HepG2 (cell line): ENCODE measurements around the gene RPL35A. TPM values are rescaled to one million over a fixed set of nuclear protein-coding genes. Genes with fewer than 3 reads are reported as not detected.
A peak's percentile ranks its signal among the peaks of the same experiment; 100 is the strongest.

ENCODE experiments used
- ARNTL ChIP-seq: sonication (generic); formaldehyde crosslinking; IDR thresholded peaks from 2 replicates; pipeline ENCODE4 v1.4.0; 2020; ENCODE audit warnings: mild to moderate bottlenecking, missing genetic modification reagents
- ATF7-NPFF ChIP-seq: sonication (generic); formaldehyde crosslinking; IDR thresholded peaks from 2 replicates; pipeline ENCODE4 v1.8.1; 2023; ENCODE audit warnings: mild to moderate bottlenecking, low read depth, missing genetic modification reagents, moderate library complexity
- CBX5 ChIP-seq: sonication (generic); formaldehyde crosslinking; IDR thresholded peaks from 2 replicates; pipeline ENCODE4 v1.4.0; 2020; ENCODE audit warnings: missing genetic modification reagents, borderline replicate concordance
- CHD4 ChIP-seq: fragments of 200-600 bp; sonication (generic); IDR thresholded peaks from 2 replicates; pipeline ENCODE4 v1.7.0; 2017; ENCODE audit warnings: mild to moderate bottlenecking, low read length, borderline replicate concordance
- KDM3A ChIP-seq: IDR thresholded peaks from 2 replicates; pipeline ENCODE4 v1.6.1; 2018; ENCODE audit warnings: low read depth, missing compliant biosample characterization
- NFATC3 ChIP-seq: sonication (generic); formaldehyde crosslinking; IDR thresholded peaks from 2 replicates; pipeline ENCODE4 v1.5.1; 2020; ENCODE audit warnings: mild to moderate bottlenecking, missing genetic modification reagents
- POGZ ChIP-seq: sonication (generic); formaldehyde crosslinking; IDR thresholded peaks from 2 replicates; pipeline ENCODE4 v1.4.0; 2020; ENCODE audit warnings: mild to moderate bottlenecking, missing genetic modification reagents
- PRDM15 ChIP-seq: sonication (generic); formaldehyde crosslinking; IDR thresholded peaks from 2 replicates; pipeline ENCODE4 v1.4.0; 2020; ENCODE audit warnings: missing genetic modification reagents
- SETDB1 ChIP-seq: sonication (generic); formaldehyde crosslinking; IDR thresholded peaks from 2 replicates; pipeline ENCODE4 v1.5.1; 2020; ENCODE audit warnings: missing genetic modification reagents, mild to moderate bottlenecking, borderline replicate concordance
- SMAD3 ChIP-seq: sonication (generic); formaldehyde crosslinking; IDR thresholded peaks from 2 replicates; pipeline ENCODE4 v1.4.0; 2020; ENCODE audit warnings: missing genetic modification reagents
- TERF1 ChIP-seq: sonication (generic); formaldehyde crosslinking; IDR thresholded peaks from 2 replicates; pipeline ENCODE4 v1.8.0; 2022; ENCODE audit warnings: mild to moderate bottlenecking, missing genetic modification reagents, moderate library complexity
- ZNF296 ChIP-seq: sonication (generic); formaldehyde crosslinking; conservative IDR thresholded peaks from 2 replicates; pipeline ENCODE4 v1.5.0; 2020; ENCODE audit warnings: mild to moderate bottlenecking, missing genetic modification reagents
- ZNF446 ChIP-seq: sonication (generic); formaldehyde crosslinking; IDR thresholded peaks from 2 replicates; pipeline ENCODE4 v1.5.0; 2020; ENCODE audit warnings: mild to moderate bottlenecking, missing genetic modification reagents
- ZNF501 ChIP-seq: sonication (generic); formaldehyde crosslinking; IDR thresholded peaks from 2 replicates; pipeline ENCODE4 v1.5.1; 2020; ENCODE audit warnings: mild to moderate bottlenecking, moderate library complexity, missing genetic modification reagents
- polyA plus RNA-seq, 8 experiments: library from polyadenylated mRNA; depleted of rRNA in 3 of 8; stranded (reverse) in 7 of 8; unstranded in 1 of 8; fragments of >200 nt; fragmentation: Illumina TruSeq in 4 of 8; extraction: Trizol in 4 of 8; gene quantifications; 2 replicates each; pipeline versions ENCODE4 v1.2.1 to v1.2.3, GENCODE V29; 2011 to 2016; ENCODE audit warnings: low read depth in 4 of 8, missing spikeins in 1 of 8, mixed read lengths in 1 of 8; ENCODE audit not compliant: insufficient read depth in 1 of 8
- total RNA-seq, 5 experiments: library from RNA; depleted of rRNA; stranded (reverse); fragments of >200 nt; fragmentation: Illumina TruSeq; extraction: Trizol; gene quantifications; 2 replicates each; pipeline ENCODE4 v1.2.3, GENCODE V29; 2016; ENCODE audit warnings: low read depth in 1 of 5
- TF ChIP-seq, protein P1 (sequence below), 2 experiments: sonication (generic) in 1 of 2; formaldehyde crosslinking in 1 of 2; IDR thresholded peaks; 2 replicates each; pipeline versions ENCODE4 v1.5.1 to v1.6.1; 2011 to 2020; ENCODE audit warnings: borderline replicate concordance in 1 of 2, low read depth in 1 of 2, low read length in 1 of 2, mild to moderate bottlenecking in 1 of 2, missing genetic modification reagents in 1 of 2, moderate library complexity in 1 of 2
- TF ChIP-seq, protein P2 (sequence below): sonication (generic); formaldehyde crosslinking; IDR thresholded peaks from 2 replicates; pipeline ENCODE4 v1.4.0; 2020; ENCODE audit warnings: low read depth, mild to moderate bottlenecking, missing genetic modification reagents

Gene RPL35A
- total and polyA plus RNA-seq, 2 of the 13 experiments (the other 11 are each of a cell fraction or from before 2014, with no cell fraction given) = 1,001 to 1,582 TPM

GRCh38 chr3:197959891-197960693 lies 10.1 kb downstream of the RPL35A start, which contains the start of gene LMLN (continued):
- 0 out of 2 replicates have a peak, but pooled peaks have one; percentile 34 for TF ChIP-seq PRDM15
- no peak for TF ChIP-seq CHD4
- TF ChIP-seq ZNF446 (CRISPR knock-in tag) = no peak
- peak; percentile 79; the same call in 1 of the 2 replicates for TF ChIP-seq ZNF296 (CRISPR knock-in tag)
- no peak for TF ChIP-seq ATF7-NPFF (CRISPR knock-in tag)
- TF ChIP-seq TERF1 (CRISPR knock-in tag) = no peak; the same call in 1 of the 2 replicates
- TF ChIP-seq POGZ = peak; percentile 74
- peak; percentile 42; the same call in 1 of the 2 replicates for TF ChIP-seq ARNTL
- TF ChIP-seq KDM3A (CRISPR knock-in tag) = 0 out of 2 replicates have a peak, but pooled peaks have one; percentile 26
- TF ChIP-seq, protein P1, sequence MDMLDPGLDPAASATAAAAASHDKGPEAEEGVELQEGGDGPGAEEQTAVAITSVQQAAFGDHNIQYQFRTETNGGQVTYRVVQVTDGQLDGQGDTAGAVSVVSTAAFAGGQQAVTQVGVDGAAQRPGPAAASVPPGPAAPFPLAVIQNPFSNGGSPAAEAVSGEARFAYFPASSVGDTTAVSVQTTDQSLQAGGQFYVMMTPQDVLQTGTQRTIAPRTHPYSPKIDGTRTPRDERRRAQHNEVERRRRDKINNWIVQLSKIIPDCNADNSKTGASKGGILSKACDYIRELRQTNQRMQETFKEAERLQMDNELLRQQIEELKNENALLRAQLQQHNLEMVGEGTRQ (IDR thresholded peaks at IDR 0.05; ENCODE audit: low read depth, low read length) = peak; percentile 92
- TF ChIP-seq, protein P1 (CRISPR knock-in tag; IDR thresholded peaks at IDR 0.05; ENCODE audit: borderline replicate concordance) = peak; percentile 82
- TF ChIP-seq NFATC3 = no peak
- TF ChIP-seq CBX5 = 0 out of 2 replicates have a peak, but pooled peaks have one; percentile 46
- no peak for TF ChIP-seq SETDB1
- TF ChIP-seq ZNF501 (CRISPR knock-in tag) = peak; percentile 77; the same call in 1 of the 2 replicates
- TF ChIP-seq, protein P2, sequence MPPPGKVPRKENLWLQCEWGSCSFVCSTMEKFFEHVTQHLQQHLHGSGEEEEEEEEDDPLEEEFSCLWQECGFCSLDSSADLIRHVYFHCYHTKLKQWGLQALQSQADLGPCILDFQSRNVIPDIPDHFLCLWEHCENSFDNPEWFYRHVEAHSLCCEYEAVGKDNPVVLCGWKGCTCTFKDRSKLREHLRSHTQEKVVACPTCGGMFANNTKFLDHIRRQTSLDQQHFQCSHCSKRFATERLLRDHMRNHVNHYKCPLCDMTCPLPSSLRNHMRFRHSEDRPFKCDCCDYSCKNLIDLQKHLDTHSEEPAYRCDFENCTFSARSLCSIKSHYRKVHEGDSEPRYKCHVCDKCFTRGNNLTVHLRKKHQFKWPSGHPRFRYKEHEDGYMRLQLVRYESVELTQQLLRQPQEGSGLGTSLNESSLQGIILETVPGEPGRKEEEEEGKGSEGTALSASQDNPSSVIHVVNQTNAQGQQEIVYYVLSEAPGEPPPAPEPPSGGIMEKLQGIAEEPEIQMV (CRISPR knock-in tag) = no peak
- TF ChIP-seq SMAD3 (CRISPR knock-in tag) = no peak
